Stimulated activated CD4-positive, alpha-beta T cell treated with anti-CD3 and anti-CD28 coated beads, Interleukin-4, amount 100 ng/mL, for 48 hours (primary cell): ENCODE results near the gene MLIP.
"Not testable (repeated sequence)": the region's sequence is repeated elsewhere in the genome, so short reads cannot be mapped to it uniquely, and the experiment has no call there.

Experiments
- DNase-seq, 2 donors: peaks; one replicate each; pipeline ENCODE4 v3.0.0-alpha.2; 2020; ENCODE audit warnings: low read depth in 2 of 2

The MLIP gene

DNA sequence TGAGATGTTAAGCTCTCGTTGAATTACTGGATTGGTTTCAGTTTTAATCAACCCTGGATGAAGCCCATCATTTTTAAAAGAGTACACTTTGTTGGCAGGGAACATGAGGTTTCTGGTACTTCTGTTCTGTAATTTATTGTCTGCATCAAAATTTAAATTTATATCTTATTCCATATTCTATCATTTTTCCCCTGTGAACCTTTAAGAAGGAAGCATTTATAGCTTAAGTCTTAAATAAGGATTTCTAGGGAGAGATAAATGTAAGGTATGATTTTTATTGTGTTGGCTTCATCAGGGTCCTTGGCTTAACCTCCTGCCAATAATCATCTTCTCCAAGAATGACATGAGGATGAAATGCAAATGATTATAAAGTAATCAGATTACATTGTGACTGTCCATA, 40.6 kb downstream of the MLIP start:
- DNase-seq, result no peak

DNA sequence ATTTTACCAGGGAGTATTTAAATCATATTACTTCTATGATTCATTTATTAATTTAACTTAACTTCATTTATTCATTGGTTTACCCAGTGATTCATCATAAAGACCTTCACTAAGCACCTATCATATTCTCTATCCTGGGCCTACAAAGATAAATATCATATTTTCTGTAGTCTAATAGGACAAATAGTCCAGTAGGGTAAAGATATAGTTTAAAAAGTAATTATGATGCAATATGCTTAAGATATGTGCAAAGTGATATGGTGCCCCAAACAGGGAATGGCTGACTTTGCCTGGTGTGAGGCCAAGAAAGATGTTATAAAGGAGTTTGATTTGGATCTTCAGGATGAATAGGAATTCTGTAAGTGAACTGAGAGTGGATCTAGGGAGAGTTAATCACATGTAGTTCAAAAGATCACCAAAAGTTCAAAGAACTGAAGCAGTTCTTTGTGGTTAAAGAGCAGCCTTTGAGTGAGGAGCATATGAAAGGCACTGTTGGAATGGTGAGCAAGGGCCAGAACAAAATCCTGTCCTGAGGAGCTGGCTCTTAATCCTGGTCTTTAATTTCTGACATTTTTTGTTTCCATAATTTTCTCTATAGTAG, 45.5 kb downstream of the MLIP start:
- no peak for DNase-seq

DNA sequence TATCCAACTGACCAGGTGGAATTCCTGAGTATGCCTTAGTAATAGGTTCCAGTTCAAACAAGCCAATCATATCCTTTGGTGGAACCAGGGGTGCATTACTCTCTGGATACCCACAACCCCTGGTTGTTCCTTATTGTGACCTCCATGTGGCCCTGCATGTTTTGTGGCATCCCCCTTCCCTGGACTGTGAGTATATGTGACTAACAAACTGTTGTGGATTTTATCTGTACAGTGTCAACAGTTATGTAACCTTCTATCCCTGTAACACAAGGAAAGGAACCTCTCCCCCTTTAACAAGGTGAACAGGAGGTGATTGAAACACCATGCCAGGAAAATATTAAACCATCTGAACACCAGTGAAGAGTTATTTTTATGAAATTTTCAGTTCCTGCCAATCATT, 46.2 kb downstream of the MLIP start:
- DNase-seq, result no peak

GRCh38 chr6:54173089-54173488, 61.8 kb downstream of the MLIP start:
- no peak for DNase-seq

DNA sequence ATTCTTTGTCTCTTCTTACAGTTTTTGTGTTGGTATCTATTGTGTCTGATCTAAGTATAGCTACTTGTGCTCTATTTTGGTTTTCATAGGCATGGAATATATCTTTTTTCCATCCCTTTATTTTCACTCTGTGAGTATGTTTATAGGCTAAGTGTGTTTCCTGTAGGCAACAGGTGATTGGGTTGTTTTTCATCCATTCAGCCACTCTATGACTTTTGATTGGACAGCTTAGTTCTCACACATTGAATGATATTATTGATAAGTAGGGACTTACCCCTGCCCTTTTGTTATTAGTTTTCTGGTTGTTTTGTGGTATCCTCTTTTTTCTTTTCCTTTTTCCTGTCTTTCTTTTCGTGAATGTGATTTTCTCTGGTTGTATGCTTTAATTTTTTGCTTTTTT, 67.9 kb downstream of the MLIP start:
- DNase-seq, result no peak

DNA sequence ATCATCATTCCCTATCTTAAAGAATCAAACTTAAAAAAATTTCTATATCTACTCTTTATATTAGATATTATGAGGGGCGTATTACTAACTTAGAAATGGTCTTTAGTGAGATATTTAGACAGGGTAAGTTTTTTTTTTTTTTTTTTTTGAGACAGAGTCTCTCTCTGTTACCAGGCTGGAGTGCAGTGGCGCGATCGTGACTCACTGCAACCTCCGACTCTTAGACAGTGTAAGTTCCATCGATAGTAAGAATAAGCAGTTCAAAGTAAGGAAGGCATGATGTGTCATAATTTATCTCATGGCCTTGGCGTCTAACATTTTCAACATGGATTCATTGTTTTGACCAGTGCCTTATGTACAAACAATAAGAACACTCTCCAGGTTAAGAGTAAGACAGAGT, 72.4 kb downstream of the MLIP start:
- DNase-seq, result no peak

- DNase-seq, result no peak
Observed at GRCh38 chr6:54185885-54186284, 74.6 kb downstream of the MLIP start.

- DNase-seq, result no peak
Observed at GRCh38 chr6:54188846-54189245, 77.6 kb downstream of the MLIP start.

GRCh38 chr6:54191461-54191860, 80.2 kb downstream of the MLIP start:
- no peak for DNase-seq

DNA sequence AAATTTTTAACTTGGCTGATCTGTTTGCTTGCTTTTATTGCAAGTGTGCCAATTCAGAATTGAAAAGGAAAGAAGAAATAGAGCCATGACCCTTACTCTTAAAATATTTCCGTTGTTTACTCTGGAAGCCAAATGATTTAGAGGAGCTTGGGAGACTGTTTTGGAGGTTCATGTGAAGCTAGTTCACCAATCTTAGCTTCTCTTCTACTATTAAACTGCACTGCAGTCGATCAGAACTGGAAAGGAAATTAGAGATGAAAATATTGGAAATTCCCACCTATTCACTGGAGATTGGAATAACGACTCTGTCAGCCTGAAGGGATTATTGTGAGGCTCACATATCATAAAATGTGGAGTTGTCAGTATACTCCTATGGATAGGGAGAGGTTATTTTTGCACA, 81.8 kb downstream of the MLIP start:
- no peak for DNase-seq

DNA sequence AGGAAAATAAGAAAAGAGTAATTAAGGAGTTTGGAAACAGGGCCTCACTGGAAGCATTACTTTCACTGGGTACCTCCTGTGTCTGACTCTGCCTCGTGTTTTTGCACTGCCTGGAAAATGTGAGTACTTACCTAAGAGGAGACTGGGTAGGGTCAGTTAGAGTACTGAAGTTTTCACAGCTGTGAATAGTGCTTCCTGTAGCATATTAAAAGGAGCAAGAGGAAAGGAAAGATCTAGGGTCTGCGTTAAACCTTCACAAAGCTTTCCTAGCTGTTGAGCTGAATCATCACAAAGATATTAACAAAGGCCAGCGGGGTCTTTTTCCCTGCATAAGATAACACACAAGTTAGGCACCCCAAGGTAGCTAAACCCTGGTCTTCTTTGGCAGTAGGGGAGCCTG, 82.3 kb downstream of the MLIP start:
- no peak for DNase-seq

DNA sequence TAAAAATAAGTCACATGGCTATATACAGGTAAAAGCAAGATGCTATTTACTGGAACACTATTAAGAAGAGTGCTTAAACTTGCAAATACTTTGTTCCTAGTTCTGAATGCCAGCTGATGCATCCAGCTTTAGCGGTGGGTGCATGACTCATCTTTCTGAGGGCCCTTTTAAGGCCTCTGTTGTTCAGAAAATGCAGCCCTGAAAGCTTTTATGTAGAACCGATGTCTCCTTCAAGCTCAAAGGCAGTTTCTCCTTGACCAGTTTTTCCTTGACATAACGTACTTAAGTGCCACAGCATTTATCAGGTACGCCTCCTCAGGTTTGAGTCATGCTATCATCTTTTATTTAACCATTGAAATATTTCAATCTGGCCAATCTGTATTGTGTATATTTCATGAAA, 82.8 kb downstream of the MLIP start:
- no peak for DNase-seq

GRCh38 chr6:54195637-54196036, 84.4 kb downstream of the MLIP start:
- DNase-seq, result no peak

GRCh38 chr6:54196905-54197304, 85.7 kb downstream of the MLIP start:
- no peak for DNase-seq

DNA sequence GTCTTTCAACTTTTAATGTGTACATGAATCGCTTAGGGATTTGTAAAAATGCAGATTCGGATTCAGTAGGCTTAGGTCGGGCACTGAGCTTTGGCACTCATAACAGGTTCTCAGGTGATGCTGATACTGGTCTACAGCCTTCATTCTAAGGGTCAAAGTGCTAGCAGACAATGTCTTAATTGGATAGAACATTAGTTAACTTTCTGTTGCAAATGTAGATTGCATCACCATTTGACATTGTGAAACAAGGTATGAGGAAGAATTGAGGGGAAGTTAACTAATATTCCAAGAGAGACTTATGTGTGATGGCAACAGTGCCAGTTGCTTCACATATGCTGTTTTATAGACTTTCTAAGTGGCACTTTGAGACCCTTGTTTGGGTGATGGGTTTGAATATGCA, 86.9 kb downstream of the MLIP start:
- no peak for DNase-seq

GRCh38 chr6:54203474-54204035, 92.3 kb downstream of the MLIP start:
- DNase-seq, result not testable (repeated sequence)

- DNase-seq, result no peak
Observed at GRCh38 chr6:54204921-54205591, 93.8 kb downstream of the MLIP start.

GRCh38 chr6:54206510-54206909, 95.3 kb downstream of the MLIP start:
- no peak for DNase-seq

DNA sequence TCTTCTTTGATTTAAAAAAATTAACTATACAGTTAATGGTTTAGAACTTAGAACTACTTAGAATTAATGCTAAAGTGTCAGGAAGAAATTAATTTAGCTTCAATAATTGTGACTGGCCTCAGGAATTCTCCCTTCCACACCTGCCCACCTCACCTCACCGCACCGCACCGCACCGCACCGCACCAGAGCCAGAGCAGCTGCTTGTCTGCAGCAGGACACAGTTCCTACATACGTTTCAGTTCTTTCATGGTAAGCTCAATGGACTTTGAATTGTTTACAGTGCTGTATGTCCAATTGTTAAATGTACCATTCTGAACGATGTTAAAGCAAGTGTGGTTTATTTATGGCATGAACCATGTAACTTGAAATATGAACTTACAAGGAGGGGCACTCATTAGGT, 98.7 kb downstream of the MLIP start:
- DNase-seq, result not testable (repeated sequence)

DNA sequence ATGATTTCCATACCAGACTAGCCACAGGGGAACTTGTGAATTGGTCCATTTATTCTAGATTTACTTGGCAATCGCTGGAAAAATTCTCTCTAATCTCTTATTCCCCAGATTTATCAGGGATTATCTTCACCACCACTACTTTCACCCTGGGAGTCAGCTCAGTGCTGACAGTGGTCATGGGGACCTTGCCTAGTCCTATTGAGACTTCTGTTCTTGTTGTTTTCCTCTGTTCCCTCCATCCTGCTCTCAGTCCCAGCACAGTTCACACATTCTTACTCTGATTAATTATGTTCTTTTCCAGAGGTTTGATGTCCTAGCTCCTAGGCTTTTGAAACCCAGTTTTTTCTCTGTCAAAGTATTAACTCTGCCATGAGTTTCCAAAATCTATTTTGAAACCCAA, 103.0 kb downstream of the MLIP start:
- DNase-seq, result no peak

GRCh38 chr6:54216336-54216735, 105.1 kb downstream of the MLIP start:
- no peak for DNase-seq

GRCh38 chr6:54217018-54217417, 105.8 kb downstream of the MLIP start:
- no peak for DNase-seq

GRCh38 chr6:54222217-54222616, 111.0 kb downstream of the MLIP start:
- no peak for DNase-seq

DNA sequence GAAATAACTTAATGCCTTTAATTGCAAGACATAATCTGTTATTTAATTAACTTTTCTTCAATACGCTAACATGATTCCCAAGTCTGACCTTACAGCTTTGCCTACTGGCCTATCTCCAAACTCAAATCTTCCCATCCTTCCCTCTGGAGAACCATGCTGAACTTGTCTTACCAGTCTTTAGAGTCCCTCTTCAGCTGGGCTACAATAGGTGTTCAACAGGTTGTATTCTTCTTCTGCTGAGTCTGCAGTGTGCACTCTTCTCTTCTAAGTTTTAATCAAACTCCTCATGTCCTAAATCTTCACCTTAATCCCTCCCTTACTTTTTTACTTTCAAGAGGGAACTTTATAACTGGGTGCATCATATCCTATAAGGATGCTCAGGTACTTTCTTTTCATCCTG, 121.5 kb downstream of the MLIP start:
- DNase-seq, result no peak
